WTC11 (cell line): ENCODE measurements around the gene KIF6. TPM values are rescaled to one million over a fixed set of nuclear protein-coding genes. Genes with fewer than 3 reads are reported as not detected.

Source experiments
- ATAC-seq: fragments of 200-7000 bp; cut with Tn5 transposase; 2 replicates; pipeline ENCODE4 v1.10.0; 2021; ENCODE audit warnings: mild to moderate bottlenecking, moderate library complexity
- CTCF ChIA-PET: fragments of 300-600 bp; sonication (Branson Sonifier 250); formaldehyde crosslinking; loops from one replicate; lab custom pipeline; 2021; ENCODE audit warnings: antibody characterized with exemption; lab: Charles Lee
- POLR2A ChIA-PET: fragments of 350-600 bp; sonication (Branson Sonifier 250); formaldehyde crosslinking; loops from one replicate; lab custom pipeline; 2021; ENCODE audit warnings: antibody characterized with exemption; lab: Charles Lee
- DNase-seq: peaks from one replicate; pipeline ENCODE4 v3.0.0; 2021; ENCODE audit warnings: low spot score
- H3K27ac Mint-ChIP-seq: 2 replicates; pipeline ENCODE4 v1.8.0; 2021; ENCODE audit warnings: mixed read lengths
- H3K27me3 Mint-ChIP-seq: 2 replicates; pipeline ENCODE4 v1.8.0; 2021; ENCODE audit warnings: low read depth, mild to moderate bottlenecking, moderate library complexity, mixed read lengths
- H3K36me3 Mint-ChIP-seq: 2 replicates; pipeline ENCODE4 v1.8.0; 2021; ENCODE audit warnings: mixed read lengths
- H3K4me1 Mint-ChIP-seq: 2 replicates; pipeline ENCODE4 v1.8.0; 2022; ENCODE audit warnings: mixed read lengths
- H3K4me3 Mint-ChIP-seq: 2 replicates; pipeline ENCODE4 v1.8.0; 2021; ENCODE audit warnings: mild to moderate bottlenecking, moderate library complexity, mixed read lengths
- H3K9me3 Mint-ChIP-seq: 2 replicates; pipeline ENCODE4 v1.8.0; 2021; ENCODE audit warnings: mixed read lengths
- CDX4 ChIP-seq: fragments of 250-450 bp; sonication (Bioruptor Pico); IDR thresholded peaks from 2 replicates; pipeline ENCODE4 v1.9.0; 2021; ENCODE audit warnings: moderate library complexity, mild to moderate bottlenecking, inconsistent platforms, borderline replicate concordance
- CREB1 ChIP-seq: sonication (generic); formaldehyde crosslinking; IDR thresholded peaks from 2 replicates; pipeline ENCODE4 v1.8.0; 2023; ENCODE audit warnings: mild to moderate bottlenecking, missing genetic modification reagents
- FOXK1 ChIP-seq: sonication (generic); formaldehyde crosslinking; IDR thresholded peaks from 2 replicates; pipeline ENCODE4 v1.8.0; 2022; ENCODE audit warnings: mild to moderate bottlenecking, moderate library complexity, missing genetic modification reagents
- GRHL2 ChIP-seq: fragments of 250-450 bp; sonication (Bioruptor Pico); IDR thresholded peaks from 2 replicates; pipeline ENCODE4 v1.8.0; 2022; ENCODE audit warnings: mild to moderate bottlenecking, moderate library complexity; ENCODE audit not compliant: insufficient replicate concordance, severe bottlenecking
- GTF2I ChIP-seq: fragments of 250-450 bp; sonication (Bioruptor Pico); conservative IDR thresholded peaks from 2 replicates; pipeline ENCODE4 v1.4.0; 2021; ENCODE audit warnings: mild to moderate bottlenecking
- IRF2 ChIP-seq: sonication (generic); formaldehyde crosslinking; IDR thresholded peaks from 2 replicates; pipeline ENCODE4 v1.8.0; 2022; ENCODE audit warnings: low read depth, missing genetic modification reagents, borderline replicate concordance
- JUN ChIP-seq: sonication (generic); formaldehyde crosslinking; IDR thresholded peaks from 2 replicates; pipeline ENCODE4 v1.8.0; 2023; ENCODE audit warnings: mild to moderate bottlenecking, missing genetic modification reagents
- MXD4 ChIP-seq: fragments of 250-450 bp; sonication (Bioruptor Pico); IDR thresholded peaks from 2 replicates; pipeline ENCODE4 v1.8.0; 2021; ENCODE audit warnings: mild to moderate bottlenecking, moderate library complexity, borderline replicate concordance
- NFYB ChIP-seq: sonication (generic); formaldehyde crosslinking; conservative IDR thresholded peaks from 2 replicates; pipeline ENCODE4 v1.8.0; 2022; ENCODE audit warnings: low read depth, missing genetic modification reagents
- SMAD3 ChIP-seq: sonication (generic); formaldehyde crosslinking; IDR thresholded peaks from 2 replicates; pipeline ENCODE4 v1.8.0; 2022; ENCODE audit warnings: missing genetic modification reagents, mild to moderate bottlenecking, borderline replicate concordance
- SMAD4 ChIP-seq: sonication (generic); formaldehyde crosslinking; IDR thresholded peaks from 2 replicates; pipeline ENCODE4 v1.8.0; 2022; ENCODE audit warnings: mild to moderate bottlenecking, missing genetic modification reagents
- TEAD1 ChIP-seq: sonication (generic); formaldehyde crosslinking; IDR thresholded peaks from 2 replicates; pipeline ENCODE4 v1.8.0; 2022; ENCODE audit warnings: mild to moderate bottlenecking, missing genetic modification reagents
- TEAD4 ChIP-seq: sonication (generic); formaldehyde crosslinking; IDR thresholded peaks from 2 replicates; pipeline ENCODE4 v1.8.0; 2022; ENCODE audit warnings: mild to moderate bottlenecking, missing genetic modification reagents
- ZNF317 ChIP-seq: sonication (generic); formaldehyde crosslinking; IDR thresholded peaks from 2 replicates; pipeline ENCODE4 v1.8.1; 2023; ENCODE audit warnings: low read depth, mild to moderate bottlenecking, moderate library complexity, missing genetic modification reagents, borderline replicate concordance
- ZNF423 ChIP-seq: fragments of 250-450 bp; sonication (Bioruptor Pico); IDR thresholded peaks from 2 replicates; pipeline ENCODE4 v2.1.2; 2022; ENCODE audit warnings: mild to moderate bottlenecking, moderate library complexity
- ZNF425 ChIP-seq: fragments of 250-450 bp; sonication (Bioruptor Pico); conservative IDR thresholded peaks from 2 replicates; pipeline ENCODE4 v1.9.0; 2021; ENCODE audit warnings: mild to moderate bottlenecking
- ZNF671 ChIP-seq: fragments of 250-450 bp; sonication (Bioruptor Pico); IDR thresholded peaks from 2 replicates; pipeline ENCODE4 v1.8.0; 2021; ENCODE audit warnings: mild to moderate bottlenecking
- total RNA-seq: library from RNA; stranded (reverse); gene quantifications from 3 replicates; pipeline ENCODE4 v1.2.3, GENCODE V29; 2021
- TF ChIP-seq, protein P1 (sequence below): fragments of 250-450 bp; sonication (Bioruptor Pico); IDR thresholded peaks from 2 replicates; pipeline ENCODE4 v1.9.0; 2021; ENCODE audit warnings: mild to moderate bottlenecking
- TF ChIP-seq, protein P2 (sequence below): sonication (generic); formaldehyde crosslinking; IDR thresholded peaks from 2 replicates; pipeline ENCODE4 v1.8.1; 2023; ENCODE audit warnings: mild to moderate bottlenecking, missing genetic modification reagents, moderate library complexity
- TF ChIP-seq, protein P3 (sequence below): fragments of 250-450 bp; sonication (Bioruptor Pico); IDR thresholded peaks from 2 replicates; pipeline ENCODE4 v1.9.0; 2021; ENCODE audit warnings: mild to moderate bottlenecking, borderline replicate concordance
- TF ChIP-seq, protein P4 (sequence below): sonication (generic); formaldehyde crosslinking; IDR thresholded peaks from 2 replicates; pipeline ENCODE4 v1.8.1; 2023; ENCODE audit warnings: mild to moderate bottlenecking, moderate library complexity, missing genetic modification reagents
- TF ChIP-seq, protein P5 (sequence below): sonication (generic); formaldehyde crosslinking; IDR thresholded peaks from 2 replicates; pipeline ENCODE4 v1.8.0; 2023; ENCODE audit warnings: mild to moderate bottlenecking, missing genetic modification reagents

The KIF6 gene
- total RNA-seq, 1 experiment from 2014 or later: 0.57 TPM

DNA sequence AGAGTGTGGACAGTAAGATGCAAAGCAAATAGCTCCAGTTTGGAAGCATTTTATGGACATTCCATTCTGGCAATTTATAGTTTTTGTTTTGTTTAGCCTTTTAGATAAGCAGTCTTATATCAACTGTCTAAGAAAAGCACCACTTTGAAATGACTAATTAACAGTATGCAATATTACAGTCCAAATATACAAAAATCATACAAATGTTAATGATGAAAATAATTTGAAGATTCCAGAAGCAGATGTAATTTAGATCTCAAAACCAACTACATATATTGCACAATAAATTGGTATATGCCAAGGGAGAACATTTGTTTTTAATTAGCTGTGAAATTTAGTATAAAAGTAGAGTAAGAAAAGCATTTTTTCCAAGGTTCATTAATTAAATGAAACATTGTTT lies 158.8 kb downstream of the KIF6 start (continued):
- TF ChIP-seq, protein P1, sequence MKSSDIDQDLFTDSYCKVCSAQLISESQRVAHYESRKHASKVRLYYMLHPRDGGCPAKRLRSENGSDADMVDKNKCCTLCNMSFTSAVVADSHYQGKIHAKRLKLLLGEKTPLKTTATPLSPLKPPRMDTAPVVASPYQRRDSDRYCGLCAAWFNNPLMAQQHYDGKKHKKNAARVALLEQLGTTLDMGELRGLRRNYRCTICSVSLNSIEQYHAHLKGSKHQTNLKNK: no peak
- TF ChIP-seq ZNF423 (CRISPR knock-in tag) (no peak), JUN (CRISPR knock-in tag) (no peak), NFYB (CRISPR knock-in tag) (no peak), TEAD1 (CRISPR knock-in tag) (no peak), SMAD3 (CRISPR knock-in tag) (no peak)
- TF ChIP-seq, protein P2, sequence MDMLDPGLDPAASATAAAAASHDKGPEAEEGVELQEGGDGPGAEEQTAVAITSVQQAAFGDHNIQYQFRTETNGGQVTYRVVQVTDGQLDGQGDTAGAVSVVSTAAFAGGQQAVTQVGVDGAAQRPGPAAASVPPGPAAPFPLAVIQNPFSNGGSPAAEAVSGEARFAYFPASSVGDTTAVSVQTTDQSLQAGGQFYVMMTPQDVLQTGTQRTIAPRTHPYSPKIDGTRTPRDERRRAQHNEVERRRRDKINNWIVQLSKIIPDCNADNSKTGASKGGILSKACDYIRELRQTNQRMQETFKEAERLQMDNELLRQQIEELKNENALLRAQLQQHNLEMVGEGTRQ (CRISPR knock-in tag): no peak
- TF ChIP-seq, protein P3, sequence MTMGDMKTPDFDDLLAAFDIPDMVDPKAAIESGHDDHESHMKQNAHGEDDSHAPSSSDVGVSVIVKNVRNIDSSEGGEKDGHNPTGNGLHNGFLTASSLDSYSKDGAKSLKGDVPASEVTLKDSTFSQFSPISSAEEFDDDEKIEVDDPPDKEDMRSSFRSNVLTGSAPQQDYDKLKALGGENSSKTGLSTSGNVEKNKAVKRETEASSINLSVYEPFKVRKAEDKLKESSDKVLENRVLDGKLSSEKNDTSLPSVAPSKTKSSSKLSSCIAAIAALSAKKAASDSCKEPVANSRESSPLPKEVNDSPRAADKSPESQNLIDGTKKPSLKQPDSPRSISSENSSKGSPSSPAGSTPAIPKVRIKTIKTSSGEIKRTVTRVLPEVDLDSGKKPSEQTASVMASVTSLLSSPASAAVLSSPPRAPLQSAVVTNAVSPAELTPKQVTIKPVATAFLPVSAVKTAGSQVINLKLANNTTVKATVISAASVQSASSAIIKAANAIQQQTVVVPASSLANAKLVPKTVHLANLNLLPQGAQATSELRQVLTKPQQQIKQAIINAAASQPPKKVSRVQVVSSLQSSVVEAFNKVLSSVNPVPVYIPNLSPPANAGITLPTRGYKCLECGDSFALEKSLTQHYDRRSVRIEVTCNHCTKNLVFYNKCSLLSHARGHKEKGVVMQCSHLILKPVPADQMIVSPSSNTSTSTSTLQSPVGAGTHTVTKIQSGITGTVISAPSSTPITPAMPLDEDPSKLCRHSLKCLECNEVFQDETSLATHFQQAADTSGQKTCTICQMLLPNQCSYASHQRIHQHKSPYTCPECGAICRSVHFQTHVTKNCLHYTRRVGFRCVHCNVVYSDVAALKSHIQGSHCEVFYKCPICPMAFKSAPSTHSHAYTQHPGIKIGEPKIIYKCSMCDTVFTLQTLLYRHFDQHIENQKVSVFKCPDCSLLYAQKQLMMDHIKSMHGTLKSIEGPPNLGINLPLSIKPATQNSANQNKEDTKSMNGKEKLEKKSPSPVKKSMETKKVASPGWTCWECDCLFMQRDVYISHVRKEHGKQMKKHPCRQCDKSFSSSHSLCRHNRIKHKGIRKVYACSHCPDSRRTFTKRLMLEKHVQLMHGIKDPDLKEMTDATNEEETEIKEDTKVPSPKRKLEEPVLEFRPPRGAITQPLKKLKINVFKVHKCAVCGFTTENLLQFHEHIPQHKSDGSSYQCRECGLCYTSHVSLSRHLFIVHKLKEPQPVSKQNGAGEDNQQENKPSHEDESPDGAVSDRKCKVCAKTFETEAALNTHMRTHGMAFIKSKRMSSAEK: no peak

- no peak for TF ChIP-seq ZNF425
- no peak for TF ChIP-seq FOXK1
- TF ChIP-seq SMAD3 (CRISPR knock-in tag): no peak
- TF ChIP-seq, protein P4, sequence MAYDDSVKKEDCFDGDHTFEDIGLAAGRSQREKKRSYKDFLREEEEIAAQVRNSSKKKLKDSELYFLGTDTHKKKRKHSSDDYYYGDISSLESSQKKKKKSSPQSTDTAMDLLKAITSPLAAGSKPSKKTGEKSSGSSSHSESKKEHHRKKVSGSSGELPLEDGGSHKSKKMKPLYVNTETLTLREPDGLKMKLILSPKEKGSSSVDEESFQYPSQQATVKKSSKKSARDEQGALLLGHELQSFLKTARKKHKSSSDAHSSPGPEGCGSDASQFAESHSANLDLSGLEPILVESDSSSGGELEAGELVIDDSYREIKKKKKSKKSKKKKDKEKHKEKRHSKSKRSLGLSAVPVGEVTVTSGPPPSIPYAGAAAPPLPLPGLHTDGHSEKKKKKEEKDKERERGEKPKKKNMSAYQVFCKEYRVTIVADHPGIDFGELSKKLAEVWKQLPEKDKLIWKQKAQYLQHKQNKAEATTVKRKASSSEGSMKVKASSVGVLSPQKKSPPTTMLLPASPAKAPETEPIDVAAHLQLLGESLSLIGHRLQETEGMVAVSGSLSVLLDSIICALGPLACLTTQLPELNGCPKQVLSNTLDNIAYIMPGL (CRISPR knock-in tag): no peak
- no peak for TF ChIP-seq ZNF671
- no peak for TF ChIP-seq IRF2 (CRISPR knock-in tag)
- TF ChIP-seq ZNF317: no peak
- TF ChIP-seq GTF2I (CRISPR knock-in tag): no peak
- no peak for TF ChIP-seq CDX4 (CRISPR knock-in tag)
- no peak for TF ChIP-seq GRHL2 (CRISPR knock-in tag)
- TF ChIP-seq MXD4 (CRISPR knock-in tag): no peak
- TF ChIP-seq CREB1 (CRISPR knock-in tag): no peak
- no peak for TF ChIP-seq SMAD4 (CRISPR knock-in tag)
- TF ChIP-seq TEAD4: no peak
- TF ChIP-seq, protein P5, sequence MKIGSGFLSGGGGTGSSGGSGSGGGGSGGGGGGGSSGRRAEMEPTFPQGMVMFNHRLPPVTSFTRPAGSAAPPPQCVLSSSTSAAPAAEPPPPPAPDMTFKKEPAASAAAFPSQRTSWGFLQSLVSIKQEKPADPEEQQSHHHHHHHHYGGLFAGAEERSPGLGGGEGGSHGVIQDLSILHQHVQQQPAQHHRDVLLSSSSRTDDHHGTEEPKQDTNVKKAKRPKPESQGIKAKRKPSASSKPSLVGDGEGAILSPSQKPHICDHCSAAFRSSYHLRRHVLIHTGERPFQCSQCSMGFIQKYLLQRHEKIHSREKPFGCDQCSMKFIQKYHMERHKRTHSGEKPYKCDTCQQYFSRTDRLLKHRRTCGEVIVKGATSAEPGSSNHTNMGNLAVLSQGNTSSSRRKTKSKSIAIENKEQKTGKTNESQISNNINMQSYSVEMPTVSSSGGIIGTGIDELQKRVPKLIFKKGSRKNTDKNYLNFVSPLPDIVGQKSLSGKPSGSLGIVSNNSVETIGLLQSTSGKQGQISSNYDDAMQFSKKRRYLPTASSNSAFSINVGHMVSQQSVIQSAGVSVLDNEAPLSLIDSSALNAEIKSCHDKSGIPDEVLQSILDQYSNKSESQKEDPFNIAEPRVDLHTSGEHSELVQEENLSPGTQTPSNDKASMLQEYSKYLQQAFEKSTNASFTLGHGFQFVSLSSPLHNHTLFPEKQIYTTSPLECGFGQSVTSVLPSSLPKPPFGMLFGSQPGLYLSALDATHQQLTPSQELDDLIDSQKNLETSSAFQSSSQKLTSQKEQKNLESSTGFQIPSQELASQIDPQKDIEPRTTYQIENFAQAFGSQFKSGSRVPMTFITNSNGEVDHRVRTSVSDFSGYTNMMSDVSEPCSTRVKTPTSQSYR (CRISPR knock-in tag): no peak
- DNase-seq (no peak), ATAC-seq (no peak)
- POLR2A ChIA-PET: no interaction called here
- CTCF ChIA-PET: no interaction called here
- Mint-ChIP-seq H3K4me1 (no peaks in the 10 kb centered on the region), H3K36me3 (no peaks in the 10 kb centered on the region), H3K9me3 (no peaks in the 10 kb centered on the region), H3K27me3 (no peaks in the 10 kb centered on the region; the same call in 1 of the 2 replicates), H3K27ac (no peak overlapping the region), H3K4me3 (no peak overlapping the region)
Observed at GRCh38 chr6:39565956-39566355, 159.3 kb downstream of the KIF6 start.
